H1 (cell line): ENCODE data around the gene ST3GAL3. TPM values are rescaled to one million over a fixed set of nuclear protein-coding genes. Genes with fewer than 3 reads are reported as not detected.

Experiments
- ATF2 ChIP-seq: IDR thresholded peaks from 2 replicates; pipeline ENCODE4 v1.6.1; 2012; ENCODE audit warnings: low read length, inconsistent platforms
- BACH1 ChIP-seq: IDR thresholded peaks from 2 replicates; pipeline ENCODE4 v1.6.1; 2012; ENCODE audit warnings: low read length, improper control_type of control experiment
- CHD1 ChIP-seq: IDR thresholded peaks from 2 replicates; pipeline ENCODE4 v1.6.1; 2012; ENCODE audit warnings: low read depth, low read length, improper control_type of control experiment
- CHD7 ChIP-seq: fragments of 300-600 bp; sonication (generic); IDR thresholded peaks from 2 replicates; pipeline ENCODE4 v1.7.1; 2012; ENCODE audit warnings: low read length, moderate library complexity, mild to moderate bottlenecking, inconsistent platforms; ENCODE audit not compliant: insufficient replicate concordance
- SIN3A ChIP-seq, 2 experiments: IDR thresholded peaks in 1 of 2; conservative IDR thresholded peaks in 1 of 2; 2 replicates each; pipeline ENCODE4 v1.6.1; 2011 to 2012; ENCODE audit warnings: low read length in 2 of 2, improper control_type of control experiment in 1 of 2, low read depth in 1 of 2, mild to moderate bottlenecking in 1 of 2
- polyA plus RNA-seq, 7 experiments: library from polyadenylated mRNA; depleted of rRNA in 3 of 7; stranded (reverse) in 5 of 7; unstranded in 2 of 7; fragments of >200 nt in 5 of 7; fragments of 200-250 nt in 2 of 7; gene quantifications; 1 replicate in 5 of 7; 2 replicates in 1 of 7; 4 replicates in 1 of 7; pipeline versions ENCODE4 v1.2.1 to v1.2.3, GENCODE V29; 2011 to 2013; ENCODE audit warnings: missing spikeins in 2 of 7, mixed read lengths in 2 of 7
- total RNA-seq: library from RNA; stranded (reverse); fragmentation: NEBNext Ultra II Directional; extraction: Animal tissue kit (Norgen Biotek cat#: 25700); gene quantifications from 2 replicates; pipeline ENCODE4 v1.2.1, GENCODE V29; 2021

ST3GAL3 gene
- total and polyA plus RNA-seq, 2 of the 8 experiments (the other 6 are each of a cell fraction or from before 2014, with no cell fraction given) = 6.8 to 7.0 TPM

- TF ChIP-seq CHD7 (no peak), SIN3A (conservative IDR thresholded peaks at IDR 0.05 in 1 of 2, IDR thresholded peaks at IDR 0.05 in 1 of 2; ENCODE audit: low read depth in 1 of 2, low read length in 2 of 2) (no peak), BACH1 (no peak), ATF2 (no peak), CHD1 (no peak)
These were observed 40.4 kb downstream of the ST3GAL3 start (continued) for GRCh38 chr1:43747736-43748135.
